ENCODE results near the gene MAPK8.

MAPK8 gene

DNA sequence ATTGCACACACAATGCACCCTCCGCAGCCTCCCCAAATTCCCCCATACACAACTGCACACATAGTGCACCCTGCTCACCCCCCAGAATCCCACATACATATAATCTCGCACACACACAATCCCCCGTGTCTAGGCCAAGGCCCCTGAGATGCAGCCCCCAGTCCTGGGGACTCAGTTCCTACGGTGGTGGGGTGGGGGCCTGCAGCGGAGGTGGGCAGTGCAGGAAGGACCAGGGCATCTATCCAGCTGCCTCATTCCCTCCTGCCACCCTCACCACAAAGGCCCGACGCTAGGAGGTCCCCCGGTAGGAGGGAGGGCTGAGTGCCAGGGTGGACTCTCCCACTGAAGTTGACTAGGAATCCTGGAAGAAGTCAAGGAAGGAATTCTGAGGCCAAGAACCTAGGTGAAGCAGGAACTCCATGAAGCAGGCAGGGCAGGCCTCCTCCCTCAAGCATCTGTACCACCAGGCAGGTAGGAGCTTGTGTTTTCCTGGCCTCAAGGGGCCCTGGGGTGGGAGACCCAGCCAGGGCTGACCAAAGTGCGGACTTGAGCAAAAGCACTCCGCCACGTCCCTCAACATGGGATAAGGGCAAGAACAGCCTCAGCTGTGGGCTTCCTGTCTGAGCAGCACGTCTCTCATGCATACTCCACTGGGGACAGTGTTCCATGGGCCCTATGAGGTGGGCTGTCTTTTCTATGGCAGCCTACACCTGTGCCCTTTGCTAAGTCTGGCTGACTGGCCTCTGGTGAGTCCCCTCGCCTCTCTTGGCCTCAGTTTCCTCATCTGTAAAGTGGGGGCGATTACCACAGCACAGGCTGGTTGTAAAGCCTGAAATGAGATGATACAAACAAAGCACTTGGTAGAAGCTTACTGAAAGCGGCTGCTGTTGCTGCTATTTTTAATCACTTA is 145.7 kb downstream of the MAPK8 start:
- DNase-seq: no peak

DNA sequence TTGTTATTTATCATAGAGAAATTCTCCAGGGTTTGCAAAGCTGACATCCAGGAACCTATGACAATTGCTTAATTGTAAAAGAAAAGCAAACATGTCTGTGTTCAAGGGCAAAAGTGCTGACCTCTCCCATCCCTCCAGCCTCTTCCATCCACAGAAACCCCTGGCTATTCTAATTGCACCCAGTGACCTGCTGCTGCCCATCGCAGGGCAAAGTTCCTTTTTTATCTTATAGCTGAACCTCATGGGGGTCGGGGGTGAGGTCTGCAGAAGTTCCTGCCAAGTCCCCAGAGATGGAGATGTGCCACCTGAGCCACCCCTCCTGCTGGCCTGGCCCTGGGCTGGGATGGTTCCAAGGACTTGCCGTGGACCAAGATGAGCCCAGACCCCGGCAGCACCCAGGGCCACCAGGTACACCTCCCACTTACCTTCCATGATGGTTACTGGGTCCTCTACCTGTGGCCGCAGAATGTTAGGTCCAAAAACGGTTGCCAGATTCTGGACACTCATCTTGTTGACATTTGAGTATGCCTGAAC is 146.5 kb downstream of the MAPK8 start:
- no peak for DNase-seq

DNA sequence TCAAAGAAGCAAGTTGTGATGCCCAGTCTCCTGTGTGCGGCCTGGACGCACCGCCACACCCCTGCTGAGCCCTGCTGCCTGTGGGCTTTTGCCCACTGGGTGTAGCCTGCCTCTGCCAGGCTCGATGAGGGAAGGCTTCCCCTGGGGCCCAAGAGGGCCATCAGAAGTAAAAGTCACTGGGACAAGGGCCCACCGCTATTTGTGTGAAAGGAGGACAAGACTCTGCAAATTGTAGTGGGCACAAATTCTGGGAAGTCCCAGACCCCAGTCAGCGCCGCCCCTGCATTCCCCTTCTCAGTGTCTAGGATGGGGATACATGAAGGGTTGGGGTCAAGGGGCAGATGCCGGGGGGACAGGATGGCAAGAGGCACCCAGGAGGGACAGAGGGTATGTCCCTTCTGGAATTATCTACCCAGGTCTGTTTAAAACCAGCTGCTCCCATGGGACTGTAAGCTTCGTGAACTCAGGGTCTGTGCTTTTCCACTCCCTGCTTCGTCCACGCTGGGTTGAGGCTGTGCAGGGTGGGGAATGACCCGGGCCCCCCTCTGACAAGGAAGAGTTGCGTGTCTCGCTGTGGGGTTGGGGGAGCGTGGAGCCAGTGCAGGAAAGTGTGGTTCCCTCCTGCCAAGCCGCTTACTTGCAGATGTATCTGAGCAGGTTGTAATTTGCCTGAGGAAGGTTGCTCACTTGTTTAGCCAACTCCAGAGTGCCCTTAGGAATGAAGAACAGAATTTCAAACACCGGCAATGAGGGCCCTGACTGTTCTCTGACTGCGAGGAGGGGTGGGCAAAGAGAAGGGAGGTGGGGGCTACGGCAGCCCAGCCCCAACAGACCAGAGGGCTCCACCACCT is 147.2 kb downstream of the MAPK8 start:
- DNase-seq: no peak

DNA sequence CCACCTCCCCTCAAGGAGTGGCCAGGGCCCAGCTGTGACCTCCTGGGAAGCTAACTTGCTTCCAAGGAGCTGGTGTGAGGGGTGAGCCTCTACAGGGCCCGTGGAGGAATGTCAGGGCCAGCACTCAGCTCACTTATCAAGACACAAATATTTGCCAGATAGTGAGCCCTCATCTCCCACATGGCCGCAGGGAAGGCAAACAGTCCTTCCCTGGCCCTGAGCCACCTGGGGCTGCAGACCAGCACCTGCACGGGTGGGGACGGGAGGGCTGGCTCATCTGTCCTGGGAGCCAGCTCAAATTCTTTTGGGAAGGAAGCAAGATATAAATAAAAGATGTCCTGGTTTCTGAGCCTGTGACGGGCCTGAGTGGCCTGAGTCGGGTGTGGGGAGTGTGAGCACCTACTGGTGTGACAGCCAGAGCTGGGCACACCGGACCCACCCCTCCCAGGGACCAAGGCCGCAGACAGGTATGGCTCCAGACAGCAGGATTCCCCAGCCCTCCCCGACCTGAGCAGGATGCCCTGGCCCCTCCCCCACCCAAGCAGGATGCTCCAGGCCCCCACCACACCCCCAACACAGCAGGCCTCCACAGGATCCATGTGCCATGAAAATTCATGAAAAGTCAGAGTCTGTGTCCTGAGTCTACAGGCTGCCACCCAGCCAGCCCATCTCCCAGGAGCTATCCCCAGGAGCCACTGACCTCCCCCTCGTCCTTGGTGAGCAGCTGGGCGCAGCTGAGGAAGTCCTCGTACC is 148.0 kb downstream of the MAPK8 start:
- no peak for DNase-seq

DNA sequence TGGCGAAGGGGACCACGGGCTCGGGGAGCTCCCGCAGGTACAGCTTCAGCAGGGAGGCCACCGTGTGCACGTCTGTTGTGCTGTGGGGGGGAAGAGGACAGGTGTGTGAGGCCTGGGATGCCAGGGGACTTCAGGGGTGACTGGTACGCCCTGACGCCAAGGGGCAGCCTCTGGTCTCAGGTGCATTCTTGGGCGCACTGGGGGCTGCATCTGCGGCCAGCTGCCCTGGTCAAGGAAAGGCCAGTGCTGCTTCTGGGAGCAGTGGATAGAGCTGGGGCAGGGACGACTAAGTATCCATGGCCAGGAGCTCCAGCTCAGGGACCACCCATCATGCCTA is 148.5 kb downstream of the MAPK8 start:
- DNase-seq: no peak

DNA sequence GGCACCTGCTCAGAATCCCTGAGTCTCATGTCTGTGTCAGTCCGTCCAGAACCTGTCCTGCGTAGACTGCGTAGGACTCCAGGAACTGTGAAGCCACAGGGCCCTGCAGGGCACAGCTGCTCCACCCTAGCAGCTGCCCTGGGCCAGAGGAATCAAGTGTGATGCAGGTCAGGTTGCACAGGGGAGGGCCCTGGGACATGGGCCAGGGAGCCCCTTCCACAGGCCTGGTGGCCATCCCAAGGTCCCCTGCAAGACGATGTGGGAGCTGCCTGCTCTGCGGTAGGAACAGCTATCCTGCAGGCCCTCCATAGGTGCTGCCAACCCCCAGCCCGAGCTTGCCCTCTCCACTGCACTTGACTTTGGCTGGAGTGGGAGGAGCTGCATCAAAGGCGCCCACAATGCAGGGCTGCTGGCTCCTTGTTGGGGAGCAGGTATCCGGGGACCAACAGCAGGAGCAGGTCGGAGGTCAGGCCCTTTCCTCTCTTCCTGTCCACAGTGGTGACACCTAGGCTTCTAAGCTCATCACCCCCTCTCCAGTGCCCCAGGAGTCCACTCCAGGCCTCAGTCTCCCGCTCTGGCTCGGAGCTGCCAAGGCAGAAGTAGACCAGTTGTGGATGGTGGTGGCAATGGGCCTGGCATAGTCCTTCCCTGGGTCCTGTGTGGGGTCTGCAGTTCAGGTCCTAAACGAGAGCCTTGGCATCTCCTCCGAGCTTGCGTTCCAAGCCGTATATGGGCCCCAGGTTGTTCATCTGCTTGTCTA is 149.1 kb downstream of the MAPK8 start:
- DNase-seq: no peak

DNA sequence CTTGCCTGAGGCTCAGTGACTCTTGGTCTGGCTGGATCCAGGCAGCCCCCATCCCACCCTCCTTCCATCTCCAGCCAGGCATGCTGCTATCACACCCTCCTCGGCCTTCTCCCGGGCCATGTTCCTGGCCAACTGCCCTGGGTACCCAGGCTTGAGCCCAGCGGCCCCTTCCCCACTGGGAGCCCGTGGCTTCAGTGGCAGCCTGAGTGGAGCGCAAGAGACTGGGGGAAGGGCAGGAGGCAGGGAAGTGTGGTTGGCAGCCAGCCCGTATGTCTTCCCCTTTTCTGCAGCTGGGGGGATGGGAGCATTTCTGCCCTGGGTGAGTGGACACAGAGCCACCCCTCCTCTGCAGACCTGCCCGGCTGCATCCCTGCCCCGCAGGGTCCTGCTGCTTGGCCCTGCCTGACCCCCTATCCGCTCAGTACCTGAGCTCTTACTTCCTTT is 149.9 kb downstream of the MAPK8 start:
- peak; percentile 73 for DNase-seq

DNA sequence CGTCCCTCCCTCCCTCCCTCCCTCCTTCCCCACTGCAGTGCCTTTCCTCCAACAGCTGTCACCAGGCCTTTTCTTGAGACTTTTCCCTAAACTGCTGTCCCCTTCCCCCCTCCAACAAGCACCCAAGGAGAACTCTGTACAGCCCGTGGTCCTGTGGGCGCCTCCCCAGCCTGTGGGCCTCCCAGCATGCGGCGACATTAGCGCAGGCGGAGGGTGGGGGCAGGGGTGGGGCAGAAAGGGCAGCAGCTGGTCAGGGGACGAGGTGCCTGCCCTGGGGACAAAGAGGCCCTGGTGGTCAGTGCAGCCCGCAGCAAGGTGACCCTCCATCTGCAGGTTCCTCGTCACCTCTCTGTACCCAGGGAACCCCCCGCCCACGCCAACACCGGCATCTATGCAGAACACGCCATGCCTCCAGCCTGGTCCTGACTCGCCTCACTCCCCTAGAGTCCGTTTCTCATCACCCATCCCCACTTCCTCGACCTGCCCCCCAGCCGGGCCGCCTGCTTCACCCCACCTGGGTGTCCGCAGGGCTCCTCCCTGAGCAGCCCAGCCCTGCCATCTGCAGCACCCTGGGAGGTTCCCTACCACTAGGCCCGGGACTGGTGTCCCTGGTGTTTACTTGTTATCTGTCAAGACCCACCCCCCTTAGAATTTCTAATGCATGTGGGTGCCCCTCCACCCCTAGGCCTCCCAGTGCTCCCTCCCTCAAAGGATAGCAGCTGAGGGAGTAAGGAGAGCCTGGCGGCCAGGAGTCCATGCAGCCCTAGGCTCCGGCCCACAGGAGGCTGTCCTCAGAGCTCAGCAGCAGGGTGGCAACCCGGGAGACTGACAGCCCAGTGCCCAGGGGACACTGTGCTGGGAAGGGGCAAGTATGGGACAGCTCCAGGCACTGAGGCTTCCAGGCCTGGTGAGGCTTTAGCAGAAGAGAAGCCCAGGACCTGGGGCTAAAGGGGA is 150.6 kb downstream of the MAPK8 start:
- DNase-seq: no peak

DNA sequence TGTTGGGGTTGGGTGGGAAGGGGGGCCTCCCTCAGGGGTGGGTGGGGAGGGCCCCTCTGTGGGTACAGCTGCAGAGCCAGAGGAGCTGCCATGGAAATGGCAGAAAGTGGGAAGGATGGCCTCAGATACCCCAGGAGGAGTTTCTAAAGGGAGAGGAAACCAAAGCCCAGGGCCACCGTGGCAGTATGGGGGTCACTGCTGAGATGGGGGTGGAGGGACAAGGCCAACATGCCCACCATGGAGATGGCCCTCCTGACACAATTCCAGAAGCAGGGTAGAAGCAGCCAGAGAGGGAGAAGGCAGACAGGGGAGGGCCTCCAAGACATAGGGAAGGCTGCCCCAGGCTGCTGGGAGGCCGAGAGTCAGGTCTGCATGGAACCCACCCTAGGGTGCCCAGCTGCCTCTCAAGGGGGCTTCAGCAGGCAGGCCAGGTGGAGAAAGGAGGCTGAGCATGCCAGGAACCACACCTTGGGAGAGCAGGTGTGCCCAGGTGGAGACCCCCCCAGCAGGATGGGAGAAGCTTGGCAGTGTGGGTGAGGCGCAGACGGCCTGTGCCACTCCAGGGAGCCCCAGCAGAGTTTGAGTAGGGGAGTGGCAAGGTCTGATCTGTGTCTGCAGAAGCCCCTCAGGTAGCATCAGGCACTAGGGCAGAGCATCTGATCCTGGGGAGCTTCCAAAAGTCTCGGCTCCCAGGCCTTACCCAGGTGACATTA is 151.6 kb downstream of the MAPK8 start:
- DNase-seq: no peak

DNA sequence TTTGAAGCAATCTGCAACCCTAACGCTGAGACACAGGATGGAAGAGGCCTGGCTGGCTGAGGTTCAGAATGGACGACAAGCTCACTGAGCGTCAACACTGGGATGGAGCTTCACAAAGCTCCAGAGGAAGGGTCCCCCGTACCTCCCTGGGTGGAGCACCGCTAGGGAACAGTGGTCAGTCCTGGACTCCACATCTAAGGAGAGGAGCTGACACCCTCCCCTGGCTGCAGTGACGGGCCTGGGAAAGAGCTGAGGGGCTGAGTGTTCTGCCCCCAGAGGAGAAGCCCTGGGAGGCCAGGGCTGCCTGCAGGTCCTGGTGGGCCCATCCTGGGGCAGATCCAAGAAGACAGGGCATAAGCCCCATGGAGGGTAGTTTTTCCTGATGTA is 152.2 kb downstream of the MAPK8 start:
- no peak for DNase-seq

DNA sequence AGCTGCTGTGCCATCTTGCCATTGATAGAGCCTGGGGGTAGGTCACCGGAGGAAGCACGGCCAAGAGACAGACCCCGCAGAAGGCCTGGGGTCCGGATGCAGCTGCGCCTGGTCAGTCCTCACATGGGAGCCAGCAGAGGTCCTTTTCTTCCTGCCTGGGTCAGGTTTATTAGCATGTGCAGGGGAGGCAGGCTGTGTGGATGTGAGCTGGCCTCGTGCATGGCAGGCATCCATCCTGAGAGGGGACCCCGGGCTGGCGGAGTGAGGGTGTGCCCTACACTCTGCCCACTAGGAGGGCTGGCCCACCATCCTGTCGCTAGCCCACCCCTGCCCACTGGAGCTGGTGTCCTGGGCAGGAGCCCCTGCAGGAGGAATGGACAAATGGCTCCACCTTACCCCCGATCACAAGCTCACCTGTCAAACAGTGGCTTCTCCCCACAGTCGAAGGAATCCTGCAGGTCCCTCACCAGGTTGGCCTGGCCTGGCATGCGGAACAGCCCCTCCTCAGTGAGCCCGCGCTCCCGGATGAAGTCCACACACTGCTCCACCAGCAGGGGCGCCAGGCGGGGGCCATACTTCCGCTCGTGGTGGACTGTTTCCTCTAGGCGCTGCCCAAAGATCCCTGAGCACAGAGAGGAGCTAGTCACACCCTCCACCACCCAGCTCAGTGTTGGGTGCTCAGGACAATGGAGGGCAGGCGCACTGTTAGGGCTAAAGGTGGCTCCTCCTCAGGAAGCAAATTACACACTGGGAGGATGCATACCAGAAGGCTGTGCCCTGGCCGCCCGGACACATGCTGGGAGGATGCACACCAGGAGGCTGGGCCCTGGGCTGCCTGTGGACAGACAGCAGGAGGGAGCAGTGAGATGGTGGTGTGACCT is 153.0 kb downstream of the MAPK8 start:
- DNase-seq: no peak

DNA sequence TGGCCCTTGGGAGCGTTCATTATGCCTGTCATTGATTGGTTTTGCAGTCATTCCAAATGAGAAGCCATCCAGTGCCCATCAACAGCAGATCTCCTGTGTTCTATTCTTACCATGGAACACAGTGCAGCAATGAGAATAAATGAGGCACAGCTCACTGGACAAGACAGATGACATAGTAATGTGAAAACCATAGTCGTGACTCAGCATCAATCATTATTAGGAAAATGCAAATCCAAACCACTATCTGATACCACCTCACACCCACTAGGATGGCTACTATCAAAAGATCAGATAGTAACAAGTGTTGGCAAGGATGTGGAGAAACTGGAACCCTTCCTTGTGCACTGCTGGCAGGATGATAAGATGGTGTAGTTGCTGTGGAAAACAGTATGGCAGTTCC is 153.7 kb downstream of the MAPK8 start:
- no peak for DNase-seq

DNA sequence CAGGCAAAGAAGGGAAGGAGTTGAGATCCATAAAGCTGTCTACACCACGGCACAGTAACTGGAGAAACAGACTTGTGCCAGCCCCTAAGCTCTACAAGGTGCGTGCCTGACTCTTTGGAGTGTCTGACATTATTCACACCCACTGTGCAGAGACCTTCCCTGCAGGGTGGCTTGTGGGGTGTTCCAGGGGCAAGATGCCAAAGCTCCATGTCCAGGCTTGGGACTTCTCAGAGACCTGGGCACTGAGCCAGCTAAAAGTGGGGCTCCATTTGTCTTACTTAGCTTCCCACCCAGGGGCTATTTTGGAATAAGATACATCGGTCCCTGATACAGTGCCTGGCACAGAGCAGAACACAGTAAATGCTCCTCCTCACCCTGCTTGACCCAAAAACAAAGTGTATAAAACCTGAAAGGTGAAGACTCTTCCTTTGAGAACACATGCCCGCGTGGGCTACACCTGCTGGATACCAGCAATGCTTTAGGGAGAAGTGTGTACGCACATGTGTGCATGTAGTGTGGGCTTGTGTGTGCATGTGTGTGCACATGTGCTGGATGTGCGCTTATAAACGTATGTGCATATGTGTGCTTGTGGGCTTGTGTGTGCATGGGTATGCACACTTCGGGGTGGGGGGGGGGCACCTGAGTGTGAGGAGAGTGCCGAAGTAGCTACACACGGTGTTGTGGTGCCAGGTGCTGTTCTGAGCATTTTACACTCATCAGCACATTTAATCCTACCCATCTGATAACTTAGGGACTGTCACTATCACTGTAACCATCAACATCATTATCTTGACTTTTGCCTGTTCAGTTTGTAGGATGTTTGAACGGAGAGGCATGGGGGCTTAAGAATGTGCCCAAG is 155.4 kb downstream of the MAPK8 start:
- DNase-seq: no peak

DNA sequence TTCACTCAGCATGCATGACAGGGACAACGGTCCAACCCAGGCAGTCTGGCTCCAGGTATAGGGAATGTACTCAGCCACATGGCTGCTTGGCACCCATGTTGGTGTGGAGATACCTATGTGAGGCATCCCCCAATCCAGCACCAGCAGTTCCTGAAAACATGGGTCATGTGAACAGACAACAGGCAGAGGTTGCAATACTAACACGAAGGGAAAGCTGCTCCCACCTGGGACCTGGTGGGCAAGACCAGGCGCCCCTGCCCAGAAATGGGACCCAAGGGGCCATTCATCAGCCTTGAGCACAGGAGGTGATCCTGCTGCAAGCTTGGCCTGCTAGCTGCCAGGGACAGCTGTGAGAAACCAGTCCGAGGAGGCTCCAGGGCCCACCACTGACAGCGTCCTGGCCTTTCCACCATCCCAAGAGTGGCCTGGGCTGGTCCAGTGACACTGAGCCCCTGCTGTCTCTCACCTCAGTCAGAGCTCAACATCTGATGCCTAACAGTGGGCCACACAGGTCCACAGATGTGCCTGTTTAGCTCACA is 156.1 kb downstream of the MAPK8 start:
- no peak for DNase-seq

DNA sequence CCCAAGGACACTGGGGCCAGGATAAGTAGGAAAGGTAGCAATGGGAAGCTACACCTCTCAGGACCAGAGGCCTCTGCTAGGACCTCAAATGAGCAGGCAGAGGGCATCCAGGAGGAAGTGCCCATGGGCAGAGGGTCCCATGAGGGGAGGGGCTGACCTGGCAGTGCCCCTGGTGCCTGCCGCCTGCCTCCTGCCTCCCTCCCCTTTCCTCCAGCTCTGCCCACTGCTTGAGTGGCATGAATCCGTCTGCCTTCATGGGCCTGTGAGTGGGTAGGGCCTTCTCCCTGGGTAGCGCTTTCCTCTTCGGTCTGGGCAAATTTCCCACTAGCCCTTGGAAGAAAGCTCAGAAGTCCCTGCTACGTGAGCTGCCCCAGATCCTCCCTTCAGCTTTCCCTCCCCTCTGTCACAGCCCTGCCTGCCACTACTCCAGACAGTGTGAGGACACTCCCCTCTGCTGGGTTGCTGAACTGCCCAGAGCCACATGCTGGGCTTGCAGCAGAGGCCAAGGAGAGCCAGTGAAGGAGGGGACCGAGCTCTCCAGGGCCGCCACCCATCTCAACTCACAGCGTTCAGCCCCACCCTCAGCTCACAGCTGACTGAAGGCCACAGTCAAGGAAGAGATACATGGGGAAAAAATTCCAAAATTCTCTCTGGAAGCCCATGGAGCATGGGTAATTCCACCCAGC is 157.0 kb downstream of the MAPK8 start:
- DNase-seq: no peak

DNA sequence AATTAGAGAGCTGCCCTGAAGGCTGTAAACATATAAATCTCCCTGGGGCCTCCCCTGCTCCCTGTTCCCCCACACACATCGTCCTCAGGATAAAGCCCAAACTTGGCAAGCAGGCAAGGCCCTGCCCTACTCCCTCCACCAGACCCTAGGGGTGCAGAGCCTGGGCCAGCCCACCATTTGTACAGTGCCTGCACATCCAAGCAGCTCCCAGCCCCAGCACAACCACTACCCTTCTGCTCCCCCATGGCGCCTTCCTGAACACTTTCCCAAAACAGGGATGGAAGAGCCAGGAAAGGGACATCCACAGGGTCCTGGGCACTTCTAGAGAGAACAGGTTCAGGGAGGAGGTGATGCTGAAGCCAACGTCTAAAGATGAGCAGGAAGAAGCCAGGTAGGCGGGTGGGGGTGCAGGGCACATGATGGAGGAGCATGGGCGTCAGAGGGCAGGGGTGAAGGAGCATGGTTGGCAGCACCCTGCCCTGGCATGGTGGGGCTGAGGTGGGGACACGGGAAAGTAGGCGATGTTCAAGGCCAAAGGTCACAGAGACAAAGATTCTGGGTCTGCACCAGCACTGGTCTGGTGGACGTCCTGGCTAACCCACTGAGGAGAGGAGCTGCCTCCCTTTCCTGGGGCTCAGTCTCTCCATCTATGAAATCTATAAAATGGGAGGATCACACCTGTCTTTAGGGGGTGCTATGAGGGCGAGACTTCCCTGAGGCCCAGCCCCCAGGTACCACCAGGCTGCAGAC is 157.8 kb downstream of the MAPK8 start:
- DNase-seq: no peak

All from suppressor macrophage treated with lipopolysaccharide for 4 hours (primary cell).